Right lobe of liver (tissue), 4 donors: ENCODE data around the gene ANKRD18B.
"Not testable (repeated sequence)": the region's sequence is repeated elsewhere in the genome, so short reads cannot be mapped to it uniquely, and the experiment has no call there.

Experiments used
- POLR2A ChIP-seq: fragments of 450-650 bp; IDR thresholded peaks from one replicate; pipeline ENCODE4 v1.6.1; 2017; ENCODE audit warnings: antibody characterized with exemption, mild to moderate bottlenecking
- TF ChIP-seq, protein P1 (sequence below), 4 donors: fragments of 200-600 bp in 3 of 4; fragments of 450-650 bp in 1 of 4; IDR thresholded peaks; one replicate each; pipeline versions ENCODE4 v1.5.1 to v1.8.0; 2016 to 2022; ENCODE audit warnings: antibody characterized with exemption in 4 of 4, mild to moderate bottlenecking in 2 of 4
- donor health status: DM: no; HTN: no; CAD: no.
- donor health status: DM: no; HTN: no; CAD: no.
- donor health status: DM: no; HTN: yes; CAD: no.

DNA sequence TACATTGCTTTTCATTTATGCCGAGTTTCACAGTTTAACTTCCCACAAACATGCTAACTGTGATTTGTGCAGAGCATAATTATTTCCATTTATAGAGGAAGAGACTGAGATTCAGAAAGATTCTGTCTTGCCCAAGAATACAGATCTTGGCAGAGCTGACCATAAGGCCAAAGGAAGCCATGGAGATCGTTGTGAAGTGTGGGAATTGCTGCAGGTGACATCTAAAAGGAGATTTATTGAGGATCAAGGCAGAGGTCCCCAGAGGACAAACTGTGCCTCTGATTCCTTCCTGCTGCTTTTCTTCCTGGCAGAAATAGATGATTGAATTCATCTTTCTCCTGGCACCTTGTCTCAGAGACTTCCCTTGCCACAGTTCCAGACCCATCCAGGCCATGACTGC is 88.4 kb downstream of the ANKRD18B start:
- TF ChIP-seq, protein P1, sequence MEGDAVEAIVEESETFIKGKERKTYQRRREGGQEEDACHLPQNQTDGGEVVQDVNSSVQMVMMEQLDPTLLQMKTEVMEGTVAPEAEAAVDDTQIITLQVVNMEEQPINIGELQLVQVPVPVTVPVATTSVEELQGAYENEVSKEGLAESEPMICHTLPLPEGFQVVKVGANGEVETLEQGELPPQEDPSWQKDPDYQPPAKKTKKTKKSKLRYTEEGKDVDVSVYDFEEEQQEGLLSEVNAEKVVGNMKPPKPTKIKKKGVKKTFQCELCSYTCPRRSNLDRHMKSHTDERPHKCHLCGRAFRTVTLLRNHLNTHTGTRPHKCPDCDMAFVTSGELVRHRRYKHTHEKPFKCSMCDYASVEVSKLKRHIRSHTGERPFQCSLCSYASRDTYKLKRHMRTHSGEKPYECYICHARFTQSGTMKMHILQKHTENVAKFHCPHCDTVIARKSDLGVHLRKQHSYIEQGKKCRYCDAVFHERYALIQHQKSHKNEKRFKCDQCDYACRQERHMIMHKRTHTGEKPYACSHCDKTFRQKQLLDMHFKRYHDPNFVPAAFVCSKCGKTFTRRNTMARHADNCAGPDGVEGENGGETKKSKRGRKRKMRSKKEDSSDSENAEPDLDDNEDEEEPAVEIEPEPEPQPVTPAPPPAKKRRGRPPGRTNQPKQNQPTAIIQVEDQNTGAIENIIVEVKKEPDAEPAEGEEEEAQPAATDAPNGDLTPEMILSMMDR (IDR thresholded peaks at IDR 0.05), result not testable (repeated sequence)
- not testable (repeated sequence) for TF ChIP-seq POLR2A
